Keratinocyte (primary cell): ENCODE results near the gene ADAMTS16. TPM values are rescaled to one million over a fixed set of nuclear protein-coding genes. Genes with fewer than 3 reads are reported as not detected.
"Not testable (repeated sequence)": the region's sequence is repeated elsewhere in the genome, so short reads cannot be mapped to it uniquely, and the experiment has no call there.

Source experiments
- DNase-seq: peaks from one replicate; pipeline ENCODE4 v3.0.0-alpha.2; 2011; ENCODE audit warnings: low read depth, missing footprints, low spot score
- FAIRE-seq: peaks from 2 replicates; lab custom pipeline; 2011; peaks lifted over from hg19 to GRCh38; lab: Jason Lieb, UNC
- H2AFZ ChIP-seq: 2 replicates; pipeline ENCODE4 v1.6.0; 2012; ENCODE audit warnings: low read length, control low read depth, inconsistent platforms; ENCODE audit not compliant: control insufficient read depth
- H3K27ac ChIP-seq: 2 replicates; pipeline ENCODE4 v1.5.1; 2011; ENCODE audit warnings: low read length; ENCODE audit not compliant: control insufficient read depth, insufficient read depth
- H3K27me3 ChIP-seq: 3 replicates; pipeline ENCODE4 v1.6.0; 2011; ENCODE audit warnings: low read length; ENCODE audit not compliant: control insufficient read depth, insufficient read depth; ENCODE audit errors: extremely low read depth
- H3K36me3 ChIP-seq, 2 experiments: 2 replicates in 1 of 2; 3 replicates in 1 of 2; pipeline ENCODE4 v1.5.1; 2011; ENCODE audit warnings: low read length in 2 of 2, mild to moderate bottlenecking in 1 of 2; ENCODE audit not compliant: control insufficient read depth in 2 of 2, insufficient read depth in 2 of 2; ENCODE audit errors: extremely low read depth in 1 of 2
- H3K4me1 ChIP-seq: 3 replicates; pipeline ENCODE4 v1.5.1; 2011; ENCODE audit warnings: low read length; ENCODE audit not compliant: control insufficient read depth, insufficient read depth; ENCODE audit errors: extremely low read depth
- H3K4me2 ChIP-seq: 3 replicates; pipeline ENCODE4 v1.6.0; 2011; ENCODE audit warnings: low read depth, low read length; ENCODE audit not compliant: control insufficient read depth, insufficient read depth; ENCODE audit errors: extremely low read depth
- H3K4me3 ChIP-seq, 3 experiments: fragments of 200-600 bp in 1 of 3; sonication (generic) in 1 of 3; 2 replicates in 2 of 3; 3 replicates in 1 of 3; pipeline ENCODE4 v1.5.1; 2011 to 2016; ENCODE audit warnings: low read length in 3 of 3, mild to moderate bottlenecking in 3 of 3, control low read depth in 2 of 3, inconsistent platforms in 1 of 3, low read depth in 1 of 3, mixed read lengths in 1 of 3, mixed run types in 1 of 3, moderate library complexity in 1 of 3; ENCODE audit not compliant: control insufficient read depth in 2 of 3, insufficient read depth in 2 of 3; ENCODE audit errors: extremely low read depth in 1 of 3
- H3K79me2 ChIP-seq: 2 replicates; pipeline ENCODE4 v1.6.0; 2012; ENCODE audit warnings: low read length; ENCODE audit not compliant: control insufficient read depth, insufficient read depth
- H3K9ac ChIP-seq: 3 replicates; pipeline ENCODE4 v1.6.0; 2011; ENCODE audit warnings: low read length; ENCODE audit not compliant: control insufficient read depth, insufficient read depth; ENCODE audit errors: extremely low read depth
- H3K9me1 ChIP-seq: 3 replicates; pipeline ENCODE4 v1.6.0; 2011; ENCODE audit warnings: low read length; ENCODE audit not compliant: control insufficient read depth, insufficient read depth; ENCODE audit errors: extremely low read depth
- H3K9me3 ChIP-seq: 2 replicates; pipeline ENCODE4 v1.5.1; 2012; ENCODE audit warnings: low read depth, low read length; ENCODE audit not compliant: control insufficient read depth
- H4K20me1 ChIP-seq: 3 replicates; pipeline ENCODE4 v1.6.0; 2011; ENCODE audit warnings: low read length; ENCODE audit not compliant: control insufficient read depth, insufficient read depth; ENCODE audit errors: extremely low read depth
- EZH2 ChIP-seq: IDR thresholded peaks from one replicate; pipeline ENCODE4 v1.6.1; 2012; ENCODE audit warnings: inconsistent platforms, mild to moderate bottlenecking, low read length, moderate library complexity
- dilution Hi-C: fragments of 300-500 bp; cut with MboI; formaldehyde crosslinking; loops from one replicate; pipeline ENCODE4 v1.7.0; 2020; ENCODE audit warnings: low sequenced_read_pairs; ENCODE audit not compliant: extremely low pct_ligation_motif_present
- polyA plus RNA-seq, 5 experiments: library from polyadenylated mRNA; depleted of rRNA in 3 of 5; stranded (reverse) in 3 of 5; stranded (forward) in 1 of 5; unstranded in 1 of 5; fragments of >200 nt; gene quantifications; 1 replicate in 1 of 5; 2 replicates in 3 of 5; 3 replicates in 1 of 5; pipeline versions ENCODE4 v1.2.1 to v1.2.3, GENCODE V29; 2011 to 2012; ENCODE audit warnings: missing spikeins in 2 of 5, low read depth in 1 of 5, low replicate concordance in 1 of 5
- TF ChIP-seq, protein P1 (sequence below), 3 experiments: IDR thresholded peaks in 1 of 3; conservative IDR thresholded peaks in 1 of 3; optimal IDR thresholded peaks in 1 of 3; 2 replicates in 2 of 3; 3 replicates in 1 of 3; pipeline versions ENCODE3 to v1.5.1; 2011; ENCODE audit warnings: low read length in 3 of 3, mild to moderate bottlenecking in 3 of 3, moderate library complexity in 2 of 3, control low read depth in 1 of 3, inconsistent platforms in 1 of 3; ENCODE audit not compliant: insufficient read depth in 2 of 3; ENCODE audit errors: extremely low read depth in 1 of 3

ADAMTS16 gene
- polyA plus RNA-seq, 1 donor (not counting 4 experiments of a cell fraction or from before 2014, with no cell fraction given) = not detected

DNA sequence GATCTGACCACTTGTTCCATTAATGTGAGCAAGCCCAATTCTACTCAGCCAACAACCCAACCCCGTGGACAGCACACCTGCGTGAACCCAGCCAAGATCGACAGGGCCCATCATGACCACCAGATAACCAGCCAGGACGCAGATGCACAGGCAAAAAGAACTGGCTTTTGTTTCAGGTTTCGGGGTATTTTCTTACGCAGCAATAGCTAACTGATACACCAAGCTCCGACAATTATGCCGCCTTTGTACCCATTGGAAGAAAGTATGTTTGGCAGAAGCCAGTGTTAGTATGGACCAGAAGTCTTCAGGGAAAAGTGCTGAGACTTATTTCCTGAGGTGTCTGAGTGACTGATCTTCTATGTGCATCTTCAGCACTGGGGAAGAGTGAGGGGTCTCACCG is 6.0 kb upstream of the ADAMTS16 start:
- Histone ChIP-seq H3K27me3 (peaks cover 8% of the 10 kb centered on the region), H3K9me3 (peaks cover 2% of the 10 kb centered on the region), H3K4me1 (no peaks in the 10 kb centered on the region), H3K27ac (no peak overlapping the region), H3K4me2 (no peak overlapping the region), H3K79me2 (no peaks in the 10 kb centered on the region), H3K4me3 (no peak overlapping the region), H4K20me1 (no peaks in the 10 kb centered on the region), H3K9me1 (no peaks in the 10 kb centered on the region), H3K9ac (no peak overlapping the region), H3K36me3 (no peaks in the 10 kb centered on the region), H2AFZ (no peak overlapping the region)
- no peak for FAIRE-seq
- DNase-seq = no peak
- dilution Hi-C loops = no loop called here
- no peak for TF ChIP-seq EZH2
- TF ChIP-seq, protein P1, sequence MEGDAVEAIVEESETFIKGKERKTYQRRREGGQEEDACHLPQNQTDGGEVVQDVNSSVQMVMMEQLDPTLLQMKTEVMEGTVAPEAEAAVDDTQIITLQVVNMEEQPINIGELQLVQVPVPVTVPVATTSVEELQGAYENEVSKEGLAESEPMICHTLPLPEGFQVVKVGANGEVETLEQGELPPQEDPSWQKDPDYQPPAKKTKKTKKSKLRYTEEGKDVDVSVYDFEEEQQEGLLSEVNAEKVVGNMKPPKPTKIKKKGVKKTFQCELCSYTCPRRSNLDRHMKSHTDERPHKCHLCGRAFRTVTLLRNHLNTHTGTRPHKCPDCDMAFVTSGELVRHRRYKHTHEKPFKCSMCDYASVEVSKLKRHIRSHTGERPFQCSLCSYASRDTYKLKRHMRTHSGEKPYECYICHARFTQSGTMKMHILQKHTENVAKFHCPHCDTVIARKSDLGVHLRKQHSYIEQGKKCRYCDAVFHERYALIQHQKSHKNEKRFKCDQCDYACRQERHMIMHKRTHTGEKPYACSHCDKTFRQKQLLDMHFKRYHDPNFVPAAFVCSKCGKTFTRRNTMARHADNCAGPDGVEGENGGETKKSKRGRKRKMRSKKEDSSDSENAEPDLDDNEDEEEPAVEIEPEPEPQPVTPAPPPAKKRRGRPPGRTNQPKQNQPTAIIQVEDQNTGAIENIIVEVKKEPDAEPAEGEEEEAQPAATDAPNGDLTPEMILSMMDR (optimal IDR thresholded peaks at IDR 0.05 in 1 of 3, IDR thresholded peaks at IDR 0.05 in 1 of 3, conservative IDR thresholded peaks at IDR 0.05 in 1 of 3; ENCODE audit: extremely low read depth in 1 of 3, insufficient read depth in 2 of 3, low read length in 3 of 3) = no peak

DNA sequence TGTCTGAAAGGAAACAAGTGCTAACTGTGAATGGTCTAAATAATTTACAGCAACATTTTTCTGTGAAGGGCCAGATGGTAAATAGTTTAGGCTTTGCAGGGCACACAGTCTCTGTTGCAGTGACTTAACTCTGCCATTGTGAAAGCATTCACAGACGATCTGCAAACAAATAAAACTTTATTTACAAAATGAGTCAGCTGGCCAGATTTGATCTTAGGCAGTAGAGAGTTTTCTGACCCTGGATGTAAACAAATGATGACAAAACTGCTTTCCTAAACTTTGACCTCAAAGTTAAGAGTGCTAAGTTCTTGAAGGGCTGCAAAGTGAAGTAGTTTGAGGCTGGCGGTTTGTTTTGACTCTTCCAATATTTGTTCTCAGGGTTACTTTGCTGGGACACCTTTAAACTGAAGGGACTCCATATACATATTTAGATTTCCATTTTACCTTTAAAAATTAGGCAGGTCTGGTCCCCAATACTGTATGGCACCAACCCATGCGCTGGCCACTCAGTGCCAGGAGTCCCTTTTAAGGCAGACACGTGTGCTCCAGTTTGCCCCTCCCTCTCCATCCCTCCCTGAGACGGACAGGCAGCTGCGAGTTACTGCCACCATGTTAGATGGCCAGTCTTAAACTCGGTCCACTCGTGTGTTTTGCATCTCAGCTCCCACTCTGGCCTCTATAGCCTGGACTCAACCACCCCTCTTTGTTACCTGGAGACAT is 4.0 kb upstream of the ADAMTS16 start:
- FAIRE-seq = no peak
- Histone ChIP-seq H3K36me3 (no peaks in the 10 kb centered on the region), H3K9me1 (no peaks in the 10 kb centered on the region), H3K79me2 (no peaks in the 10 kb centered on the region), H2AFZ (no peak overlapping the region), H3K4me1 (no peaks in the 10 kb centered on the region), H3K27ac (no peak overlapping the region), H3K27me3 (peaks cover 28% of the 10 kb centered on the region), H3K4me2 (no peak overlapping the region), H3K9ac (no peak overlapping the region), H3K9me3 (peaks cover 2% of the 10 kb centered on the region), H4K20me1 (no peaks in the 10 kb centered on the region), H3K4me3 (no peak overlapping the region)
- dilution Hi-C loops = no loop called here
- no peak for DNase-seq
- no peak for TF ChIP-seq EZH2
- TF ChIP-seq, protein P1 (optimal IDR thresholded peaks at IDR 0.05 in 1 of 3, IDR thresholded peaks at IDR 0.05 in 1 of 3, conservative IDR thresholded peaks at IDR 0.05 in 1 of 3; ENCODE audit: extremely low read depth in 1 of 3, insufficient read depth in 2 of 3, low read length in 3 of 3) = no peak

DNA sequence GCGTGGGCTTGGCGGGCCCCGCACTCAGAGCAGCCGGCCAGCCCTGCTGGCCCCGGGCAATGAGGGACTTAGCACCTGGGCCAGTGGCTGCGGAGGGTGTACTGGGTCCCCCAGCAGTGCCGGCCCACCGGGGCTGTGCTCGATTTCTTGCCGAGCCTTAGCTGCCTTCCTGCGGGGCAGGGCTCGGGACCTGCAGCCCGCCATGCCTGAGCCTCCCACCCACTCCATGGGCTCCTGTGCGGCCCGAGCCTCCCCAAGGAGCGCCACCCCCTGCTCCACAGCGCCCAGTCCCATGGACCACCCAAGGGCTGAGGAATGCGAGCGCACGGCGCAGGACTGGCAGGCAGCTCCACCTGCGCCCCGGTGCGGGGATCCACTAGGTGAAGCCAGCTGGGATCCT is 2.3 kb upstream of the ADAMTS16 start:
- H3K9me3 ChIP-seq, H3K36me3 ChIP-seq, H3K27ac ChIP-seq, H3K4me3 ChIP-seq, H3K4me2 ChIP-seq, H3K79me2 ChIP-seq, H3K9me1 ChIP-seq, DNase-seq, FAIRE-seq, H4K20me1 ChIP-seq, H3K4me1 ChIP-seq, dilution Hi-C loops, H2AFZ ChIP-seq, H3K9ac ChIP-seq: not testable (repeated sequence)
- peaks cover 32% of the 10 kb centered on the region for H3K27me3 ChIP-seq
